ENCODE measurements around the gene SORCS2.

SORCS2 gene

GRCh38 chr4:7356667-7357310, 164.5 kb downstream of the SORCS2 start:
- DNase-seq (ENCODE audit: low read depth): no peak
- TF ChIP-seq, protein P1, sequence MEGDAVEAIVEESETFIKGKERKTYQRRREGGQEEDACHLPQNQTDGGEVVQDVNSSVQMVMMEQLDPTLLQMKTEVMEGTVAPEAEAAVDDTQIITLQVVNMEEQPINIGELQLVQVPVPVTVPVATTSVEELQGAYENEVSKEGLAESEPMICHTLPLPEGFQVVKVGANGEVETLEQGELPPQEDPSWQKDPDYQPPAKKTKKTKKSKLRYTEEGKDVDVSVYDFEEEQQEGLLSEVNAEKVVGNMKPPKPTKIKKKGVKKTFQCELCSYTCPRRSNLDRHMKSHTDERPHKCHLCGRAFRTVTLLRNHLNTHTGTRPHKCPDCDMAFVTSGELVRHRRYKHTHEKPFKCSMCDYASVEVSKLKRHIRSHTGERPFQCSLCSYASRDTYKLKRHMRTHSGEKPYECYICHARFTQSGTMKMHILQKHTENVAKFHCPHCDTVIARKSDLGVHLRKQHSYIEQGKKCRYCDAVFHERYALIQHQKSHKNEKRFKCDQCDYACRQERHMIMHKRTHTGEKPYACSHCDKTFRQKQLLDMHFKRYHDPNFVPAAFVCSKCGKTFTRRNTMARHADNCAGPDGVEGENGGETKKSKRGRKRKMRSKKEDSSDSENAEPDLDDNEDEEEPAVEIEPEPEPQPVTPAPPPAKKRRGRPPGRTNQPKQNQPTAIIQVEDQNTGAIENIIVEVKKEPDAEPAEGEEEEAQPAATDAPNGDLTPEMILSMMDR (conservative IDR thresholded peaks at IDR 0.05; ENCODE audit: low read length): no peak
- H3K4me3 ChIP-seq (ENCODE audit: low read length): no peak overlapping the region

DNA sequence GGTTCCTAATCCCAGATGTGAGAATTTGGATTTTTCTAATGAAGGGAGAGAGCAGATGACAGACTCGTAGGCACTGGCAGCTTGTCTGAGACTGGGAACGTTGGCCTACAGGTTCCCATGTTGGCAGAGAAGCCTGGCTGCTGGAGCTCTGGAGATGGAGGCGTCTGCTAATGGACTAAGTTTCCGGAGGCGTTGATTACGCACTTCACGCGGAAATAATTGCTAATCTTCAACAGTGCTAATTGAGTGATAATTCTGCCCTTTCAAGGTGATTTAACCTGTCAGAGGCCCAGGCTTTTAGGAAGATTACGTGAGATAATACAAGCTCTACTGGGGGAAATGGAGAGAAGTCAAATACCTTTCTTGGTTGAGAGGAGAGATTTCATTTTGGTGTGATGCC, 165.0 kb downstream of the SORCS2 start:
- TF ChIP-seq, protein P1 (conservative IDR thresholded peaks at IDR 0.05; ENCODE audit: low read length): no peak
- DNase-seq (ENCODE audit: low read depth): no peak

DNA sequence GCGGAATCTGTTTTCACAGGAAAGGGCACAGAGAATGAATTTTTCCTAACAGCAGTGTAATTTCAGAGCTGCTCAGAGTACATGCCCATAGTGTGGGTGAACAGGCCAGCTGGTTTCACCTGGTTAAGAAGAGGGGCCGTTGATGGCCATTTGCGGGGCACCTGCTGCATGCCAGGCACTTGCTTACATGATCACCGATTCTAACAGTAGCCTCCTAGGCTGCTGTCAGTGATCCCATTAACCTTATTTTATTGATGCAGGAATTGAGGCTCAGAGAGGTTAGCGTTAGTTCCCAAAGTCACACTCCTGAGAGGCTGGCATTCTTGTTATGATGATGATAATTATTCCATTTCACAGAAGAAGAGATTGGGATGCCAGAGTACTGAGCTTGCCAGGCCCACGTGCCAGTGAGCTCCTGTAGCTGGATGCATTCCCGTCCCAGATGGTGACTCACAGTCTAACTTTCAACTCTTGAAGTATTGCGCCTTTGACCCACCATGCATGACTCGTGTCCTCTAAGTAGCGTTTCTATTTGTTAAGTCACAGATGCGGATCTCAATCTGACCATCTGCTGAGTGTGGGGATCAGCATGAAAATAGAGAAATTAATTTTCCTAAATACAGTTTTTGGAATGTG, 165.9 kb downstream of the SORCS2 start:
- DNase-seq (ENCODE audit: low read depth): peak; percentile 91
- TF ChIP-seq, protein P1 (conservative IDR thresholded peaks at IDR 0.05; ENCODE audit: low read length): no peak

More for the DNA sequence above, 165.0 kb downstream of the SORCS2 start:
- H3K4me3 ChIP-seq (ENCODE audit: low read length): no peak overlapping the region

GRCh38 chr4:7359400-7360062, 167.2 kb downstream of the SORCS2 start:
- H3K4me3 ChIP-seq (ENCODE audit: low read length): no peak overlapping the region
- TF ChIP-seq, protein P1 (conservative IDR thresholded peaks at IDR 0.05; ENCODE audit: low read length): no peak
- DNase-seq (ENCODE audit: low read depth): no peak

More for the DNA sequence above, 165.9 kb downstream of the SORCS2 start:
- H3K4me3 ChIP-seq (ENCODE audit: low read length): no peak overlapping the region

- DNase-seq (ENCODE audit: low read depth): no peak
- TF ChIP-seq, protein P1 (conservative IDR thresholded peaks at IDR 0.05; ENCODE audit: low read length): no peak
- no peak overlapping the region for H3K4me3 ChIP-seq (ENCODE audit: low read length)
These were observed 168.5 kb downstream of the SORCS2 start for GRCh38 chr4:7360806-7361205.

DNA sequence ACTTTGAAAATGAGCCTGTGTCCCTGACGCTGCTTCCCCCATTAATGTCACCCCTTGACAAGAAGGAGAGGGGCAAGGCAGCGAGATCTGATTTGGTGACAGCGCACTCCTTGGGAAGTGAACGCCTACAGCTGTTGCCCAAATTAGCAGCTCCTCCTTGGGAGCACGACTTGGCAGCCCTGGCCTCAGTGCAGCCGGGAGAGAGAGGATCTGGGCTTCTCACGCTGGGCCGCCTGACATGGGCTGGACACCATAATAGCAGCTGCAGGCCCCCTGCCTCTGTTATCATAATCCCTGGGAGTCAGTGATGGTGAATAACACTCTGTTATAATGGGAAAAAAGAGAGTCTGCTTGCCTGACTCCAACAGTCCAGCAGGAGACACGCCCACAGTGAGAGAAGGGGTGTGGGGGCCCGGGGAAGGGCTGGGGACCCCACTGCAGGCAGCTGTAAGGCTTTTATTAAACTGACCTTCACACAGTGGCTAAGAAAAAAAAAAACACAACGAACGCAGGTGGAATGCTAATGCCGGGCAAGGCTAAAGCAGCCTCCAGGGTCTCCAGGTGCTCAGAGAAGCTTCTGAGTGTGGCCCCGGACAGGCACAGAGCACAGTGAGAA, 169.1 kb downstream of the SORCS2 start:
- TF ChIP-seq, protein P1 (conservative IDR thresholded peaks at IDR 0.05; ENCODE audit: low read length): no peak
- DNase-seq (ENCODE audit: low read depth): no peak
- H3K4me3 ChIP-seq (ENCODE audit: low read length): no peak overlapping the region

Data from AG10803 (cell line).